HG02798 (cell line): ENCODE results near the gene TRPV2.
"Not testable (repeated sequence)": the region's sequence is repeated elsewhere in the genome, so short reads cannot be mapped to it uniquely, and the experiment has no call there.

Experiments used
- ATAC-seq: cut with Tn5 transposase; IDR thresholded peaks from one replicate; pipeline ENCODE4 v1.9.1; 2021; ENCODE audit warnings: mild to moderate bottlenecking; ENCODE audit not compliant: unreplicated experiment, poor library complexity

Gene TRPV2

DNA sequence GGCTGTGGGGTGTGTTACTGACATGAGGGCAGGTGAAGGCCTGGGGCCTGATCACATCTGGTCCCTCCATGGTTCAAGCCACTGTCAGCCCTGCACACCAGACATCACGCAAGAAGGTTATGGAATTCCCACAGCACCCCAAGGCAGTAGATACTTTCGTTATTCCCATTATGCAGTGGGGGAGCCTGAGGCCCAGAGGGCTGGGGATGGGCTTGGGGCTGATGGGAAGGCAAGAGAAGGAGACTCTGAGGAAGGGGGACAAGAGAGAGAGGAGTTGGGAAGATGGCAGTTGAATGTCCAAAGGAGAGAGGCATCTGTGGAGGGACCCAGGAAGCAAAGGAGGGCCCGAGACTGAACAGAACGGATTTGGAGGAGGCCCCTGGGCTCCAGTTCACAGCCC lies 34.7 kb downstream of the TRPV2 start:
- no peak for ATAC-seq

- ATAC-seq = not testable (repeated sequence)
These were observed 36.9 kb downstream of the TRPV2 start for GRCh38 chr17:16452268-16452667.

GRCh38 chr17:16453493-16453851 lies 38.1 kb downstream of the TRPV2 start:
- ATAC-seq = no peak

GRCh38 chr17:16455997-16456741 lies 40.8 kb downstream of the TRPV2 start:
- ATAC-seq = no peak

GRCh38 chr17:16456742-16457316 lies 41.5 kb downstream of the TRPV2 start:
- no peak for ATAC-seq

GRCh38 chr17:16459271-16459670 lies 43.9 kb downstream of the TRPV2 start:
- ATAC-seq = no peak

DNA sequence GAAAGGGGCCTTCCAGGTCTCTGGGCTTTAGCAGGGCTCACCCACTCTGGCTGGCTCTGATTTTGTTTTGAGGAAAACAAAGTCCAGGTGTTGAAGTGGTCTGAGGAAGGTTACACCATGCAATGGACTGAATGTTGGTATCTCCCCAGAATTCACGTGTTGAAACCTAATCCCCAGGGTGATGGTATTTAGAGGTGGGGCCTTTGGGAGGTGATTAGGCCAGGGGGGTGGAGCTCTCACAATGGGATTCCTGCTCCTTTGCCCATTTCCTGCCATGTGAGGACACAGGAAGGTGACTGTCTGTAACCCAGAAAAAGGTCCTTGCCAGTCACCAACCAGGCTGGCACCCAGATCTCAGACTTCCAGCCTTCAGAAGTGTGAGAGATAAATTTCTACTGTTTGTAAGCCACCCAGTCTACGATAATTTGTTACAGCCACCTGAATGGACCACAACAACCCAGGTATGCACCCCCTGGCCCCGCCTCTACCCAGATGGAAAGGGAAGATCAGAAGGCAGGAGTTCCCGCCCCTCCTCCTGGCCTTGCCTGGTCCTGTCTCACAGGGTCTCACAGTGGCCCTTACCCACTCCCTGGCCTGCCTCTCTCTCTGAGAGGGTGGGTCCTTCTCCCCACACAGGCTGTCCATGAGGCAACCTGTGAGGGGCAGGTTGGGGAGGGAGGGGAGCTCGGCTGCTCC lies 44.6 kb downstream of the TRPV2 start:
- ATAC-seq = no peak

- no peak for ATAC-seq
These were observed 45.6 kb downstream of the TRPV2 start for GRCh38 chr17:16460796-16461605.

GRCh38 chr17:16461606-16461866 lies 46.2 kb downstream of the TRPV2 start:
- ATAC-seq = no peak

DNA sequence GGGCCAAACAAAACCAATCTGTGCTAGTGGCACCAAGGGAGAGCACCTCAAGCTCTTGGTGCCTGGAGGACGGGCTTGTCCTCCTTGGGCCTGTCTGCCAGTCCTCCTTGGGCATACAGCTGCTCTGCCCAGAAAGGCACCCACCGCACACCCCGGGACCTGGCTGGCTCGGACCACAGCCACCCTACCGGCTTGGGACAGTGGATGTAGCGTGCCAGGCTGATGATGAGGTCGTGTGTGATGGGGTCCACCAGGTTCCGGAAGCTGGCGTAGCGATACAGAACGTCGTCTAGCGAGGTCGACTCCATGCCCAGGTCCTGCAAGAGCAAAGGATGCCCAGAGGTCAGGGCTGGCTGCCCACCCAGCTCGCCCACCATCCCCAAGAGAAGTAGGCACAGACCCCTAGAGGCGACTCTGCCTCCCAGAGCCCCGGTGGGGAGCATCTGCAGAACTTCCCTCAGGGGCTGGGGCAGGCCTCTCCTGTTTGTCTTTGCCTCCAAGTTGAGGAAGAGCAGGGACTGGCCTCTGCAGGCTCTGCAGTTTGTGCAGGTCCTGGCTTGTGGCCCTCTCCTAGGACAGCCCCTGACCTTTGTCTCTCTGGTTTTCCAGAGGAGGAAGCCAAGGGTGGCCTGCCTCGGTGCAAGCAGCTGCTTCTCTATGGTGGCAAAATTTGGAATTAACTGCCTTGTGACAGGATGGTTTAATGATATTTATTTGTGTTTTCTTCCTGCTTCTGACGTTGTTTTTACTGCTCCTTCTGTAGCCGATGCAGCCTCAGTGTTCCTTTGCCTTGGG lies 46.9 kb downstream of the TRPV2 start:
- no peak for ATAC-seq

DNA sequence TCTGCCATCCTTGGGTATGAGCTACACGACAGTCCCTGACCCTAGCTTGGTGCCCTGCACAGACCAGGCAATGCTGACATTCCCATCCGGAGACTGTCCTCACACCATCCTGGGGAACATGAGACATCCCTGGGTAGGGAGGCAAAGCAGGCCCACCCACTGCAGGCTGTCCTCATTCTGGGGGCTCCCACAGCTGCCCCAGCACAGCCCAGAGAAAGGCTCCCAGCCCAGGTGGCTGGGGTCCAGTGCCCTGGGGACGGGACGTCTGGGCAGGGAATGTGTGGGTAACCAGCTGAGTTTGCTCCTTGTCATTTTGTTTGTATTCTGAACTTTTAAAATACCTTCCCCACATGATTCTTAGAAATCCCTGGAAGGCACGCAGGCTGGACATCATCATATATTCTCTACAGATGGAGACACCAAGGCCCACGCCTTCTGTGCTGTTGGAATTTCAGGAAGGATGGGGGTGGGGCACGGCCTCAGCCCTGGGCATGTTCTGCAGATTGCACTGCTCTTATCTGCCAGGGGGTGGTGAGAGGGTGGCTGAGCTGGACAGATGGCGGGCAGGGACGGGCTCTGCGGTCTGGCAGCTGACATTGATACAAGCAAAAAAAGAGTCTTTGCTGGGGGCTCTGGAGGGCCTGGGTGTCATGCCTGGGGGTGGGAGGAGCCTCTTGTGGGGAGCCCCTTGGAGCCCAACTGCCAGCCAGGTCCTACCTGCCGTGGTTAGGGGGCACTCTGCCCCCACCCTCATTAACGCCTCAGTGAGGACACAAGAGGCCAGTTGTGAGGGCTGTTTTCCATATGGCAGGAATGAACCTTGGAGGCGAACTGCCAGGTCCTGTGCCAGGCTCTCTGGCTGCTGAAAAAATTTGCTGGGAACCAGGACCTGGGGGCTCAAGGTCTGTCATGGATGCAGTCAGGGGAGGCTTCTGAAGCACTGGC lies 48.3 kb downstream of the TRPV2 start:
- no peak for ATAC-seq

DNA sequence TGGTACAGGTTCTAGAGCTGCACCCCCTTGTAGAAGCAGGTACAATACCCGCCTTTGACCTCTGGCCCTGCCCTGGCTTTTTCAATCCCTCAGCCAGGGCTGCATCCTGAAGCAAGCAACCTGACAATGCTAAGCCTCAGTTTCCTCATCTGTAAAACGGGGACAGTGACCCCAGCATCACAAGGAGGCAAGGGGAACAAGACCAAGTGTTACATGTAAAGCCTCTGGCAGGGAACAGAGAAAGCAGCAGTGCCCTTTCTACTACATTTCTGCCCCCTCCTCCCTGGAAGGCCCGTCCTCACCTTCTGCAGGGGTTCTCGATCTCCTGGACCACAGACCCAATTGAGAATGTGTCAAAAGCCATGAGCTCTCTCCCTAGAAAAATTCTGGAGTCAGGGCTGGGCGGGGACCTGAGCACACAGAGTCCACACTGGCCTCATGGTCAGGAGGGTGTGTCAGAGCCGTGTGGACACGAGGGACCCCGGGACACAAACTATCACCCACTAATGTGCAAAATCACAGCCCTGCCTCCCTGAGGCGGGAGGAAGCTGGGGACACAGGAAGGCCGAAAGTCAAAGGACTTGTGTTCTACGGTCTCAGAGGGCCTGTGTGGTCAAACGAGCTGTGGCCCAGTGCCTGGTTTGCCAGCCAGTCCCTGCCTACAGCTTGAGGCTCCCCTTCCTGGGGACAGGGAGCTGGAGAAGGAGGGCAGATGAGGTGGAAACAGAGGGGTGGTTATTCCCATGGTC lies 49.1 kb downstream of the TRPV2 start:
- no peak for ATAC-seq

DNA sequence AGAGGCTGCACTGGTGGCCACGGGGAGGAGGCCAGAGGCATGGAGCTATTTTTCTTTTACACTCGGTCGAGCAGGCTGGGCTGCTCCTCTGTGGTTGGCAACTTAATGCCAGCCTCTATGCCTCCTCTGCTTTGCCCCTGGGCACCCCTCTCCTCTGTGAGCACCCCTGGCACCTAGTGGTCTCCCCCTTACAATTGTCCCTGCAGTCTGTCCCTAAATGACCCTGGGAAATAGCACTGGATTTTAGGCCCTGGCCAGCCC lies 49.6 kb downstream of the TRPV2 start:
- ATAC-seq = no peak

DNA sequence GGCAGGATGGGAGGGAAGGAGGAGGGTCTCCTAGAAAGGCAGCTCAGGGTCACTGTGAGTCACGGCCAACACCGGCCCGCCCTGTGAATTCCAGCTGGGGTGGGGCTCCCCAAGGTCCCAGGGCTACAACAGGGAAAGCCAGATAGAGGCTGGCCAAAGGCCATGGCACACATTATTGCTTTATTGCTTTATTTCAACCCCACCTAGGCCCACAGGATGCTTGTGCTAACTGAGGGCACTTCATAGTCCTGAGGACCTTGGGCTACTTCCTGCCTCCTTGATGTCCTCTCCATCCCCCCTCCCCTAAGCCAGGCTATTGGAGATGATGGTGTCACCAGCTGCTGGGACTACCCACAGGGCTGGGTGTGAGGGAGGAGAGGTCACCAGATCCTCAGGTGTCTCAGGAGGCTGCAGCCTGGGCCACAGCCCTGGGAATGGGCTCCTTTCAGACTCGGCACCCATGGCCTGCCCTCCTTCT lies 50.5 kb downstream of the TRPV2 start:
- no peak for ATAC-seq

DNA sequence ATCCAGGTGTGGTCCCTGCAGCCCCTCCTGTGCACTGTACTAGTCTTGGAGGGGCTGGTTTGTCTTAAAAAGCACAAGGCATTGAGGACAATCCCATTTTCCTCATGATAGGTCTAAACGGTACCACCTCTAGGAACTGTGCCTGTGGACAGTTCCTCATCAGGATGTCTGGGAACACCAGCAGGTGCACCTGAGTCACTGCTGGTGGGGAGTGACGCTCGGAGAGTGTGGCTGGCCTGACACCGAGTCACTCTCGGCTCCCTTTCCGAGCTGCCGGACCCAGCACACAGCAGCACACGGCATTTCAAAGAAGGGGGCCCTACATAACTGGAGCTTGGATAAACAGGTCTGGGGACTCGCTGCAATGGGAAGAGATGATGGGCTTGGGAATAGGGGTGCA lies 51.0 kb downstream of the TRPV2 start:
- ATAC-seq = no peak

- ATAC-seq = no peak
These were observed 51.7 kb downstream of the TRPV2 start for GRCh38 chr17:16467044-16467443.

GRCh38 chr17:16467886-16468285 lies 52.5 kb downstream of the TRPV2 start:
- no peak for ATAC-seq

DNA sequence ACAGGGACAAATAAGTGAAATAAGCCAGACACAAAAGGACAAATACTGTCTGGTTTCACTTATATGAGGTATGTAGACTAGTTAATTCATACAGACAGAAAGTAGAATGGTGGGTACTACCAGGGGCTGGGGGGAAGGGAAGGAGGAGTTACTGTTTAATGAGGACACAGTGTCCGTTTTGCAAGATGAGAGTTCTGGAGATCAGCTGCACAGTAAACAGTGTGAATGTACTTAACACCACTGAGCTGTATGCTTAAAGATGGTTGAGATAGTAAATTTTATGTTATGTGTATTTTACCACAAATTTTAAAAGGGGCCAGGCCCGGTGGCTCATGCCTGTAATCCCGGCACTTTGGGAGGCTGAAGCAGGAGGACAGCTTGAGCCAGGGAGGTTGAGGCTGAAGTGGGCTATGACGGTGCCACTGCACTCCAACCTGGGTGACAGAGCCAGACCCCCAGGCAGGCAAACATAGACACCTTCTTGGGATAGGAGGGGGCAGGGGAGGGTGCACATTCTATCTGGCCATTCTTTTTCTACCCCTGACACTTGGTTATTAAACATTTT lies 53.1 kb downstream of the TRPV2 start:
- no peak for ATAC-seq
